ENCODE measurements around the gene PTPRB.

PTPRB gene

GRCh38 chr12:70641691-70642090 lies 4.5 kb upstream of the PTPRB start:
- DNase-seq: no peak

- no peak for DNase-seq
These were observed 3.7 kb upstream of the PTPRB start for GRCh38 chr12:70640901-70641300.

GRCh38 chr12:70639535-70639934 lies 2.3 kb upstream of the PTPRB start:
- DNase-seq: no peak

- DNase-seq: no peak
These were observed 1.6 kb upstream of the PTPRB start for GRCh38 chr12:70638639-70639360.

- DNase-seq: no peak
These were observed 1.5 kb downstream of the PTPRB start for GRCh38 chr12:70635755-70636154.

GRCh38 chr12:70628701-70629480 lies 8.3 kb downstream of the PTPRB start:
- no peak for DNase-seq

- no peak for DNase-seq
These were observed 9.6 kb downstream of the PTPRB start for GRCh38 chr12:70627677-70628076.

- no peak for DNase-seq
These were observed 11.0 kb downstream of the PTPRB start for GRCh38 chr12:70626180-70626579.

- no peak for DNase-seq
These were observed 17.6 kb downstream of the PTPRB start for GRCh38 chr12:70619471-70620152.

- DNase-seq: no peak
These were observed 18.9 kb downstream of the PTPRB start for GRCh38 chr12:70618371-70618770.

- no peak for DNase-seq
These were observed 19.8 kb downstream of the PTPRB start for GRCh38 chr12:70617450-70617849.

- DNase-seq: no peak
These were observed 21.9 kb downstream of the PTPRB start for GRCh38 chr12:70615174-70615866.

GRCh38 chr12:70609739-70610491 lies 27.3 kb downstream of the PTPRB start:
- DNase-seq: peak; percentile 36 to 49

GRCh38 chr12:70609203-70609602 lies 28.0 kb downstream of the PTPRB start:
- no peak for DNase-seq

- DNase-seq: no peak
These were observed 29.0 kb downstream of the PTPRB start for GRCh38 chr12:70608184-70608583.

GRCh38 chr12:70607107-70607506 lies 30.1 kb downstream of the PTPRB start:
- no peak for DNase-seq

GRCh38 chr12:70605976-70606375 lies 31.3 kb downstream of the PTPRB start:
- no peak for DNase-seq

- no peak for DNase-seq
These were observed 32.6 kb downstream of the PTPRB start for GRCh38 chr12:70604662-70605061.

GRCh38 chr12:70603044-70603443 lies 34.2 kb downstream of the PTPRB start:
- no peak for DNase-seq

GRCh38 chr12:70598467-70599193 lies 38.6 kb downstream of the PTPRB start:
- no peak for DNase-seq

- no peak for DNase-seq
These were observed 44.6 kb downstream of the PTPRB start for GRCh38 chr12:70592664-70593063.
